Right kidney (tissue), 1 donor: ENCODE data around the gene CCDC57.

ENCODE experiments used
- DNase-seq: peaks from one replicate; pipeline ENCODE4 v3.0.0-alpha.2; 2016

CCDC57 gene

DNA sequence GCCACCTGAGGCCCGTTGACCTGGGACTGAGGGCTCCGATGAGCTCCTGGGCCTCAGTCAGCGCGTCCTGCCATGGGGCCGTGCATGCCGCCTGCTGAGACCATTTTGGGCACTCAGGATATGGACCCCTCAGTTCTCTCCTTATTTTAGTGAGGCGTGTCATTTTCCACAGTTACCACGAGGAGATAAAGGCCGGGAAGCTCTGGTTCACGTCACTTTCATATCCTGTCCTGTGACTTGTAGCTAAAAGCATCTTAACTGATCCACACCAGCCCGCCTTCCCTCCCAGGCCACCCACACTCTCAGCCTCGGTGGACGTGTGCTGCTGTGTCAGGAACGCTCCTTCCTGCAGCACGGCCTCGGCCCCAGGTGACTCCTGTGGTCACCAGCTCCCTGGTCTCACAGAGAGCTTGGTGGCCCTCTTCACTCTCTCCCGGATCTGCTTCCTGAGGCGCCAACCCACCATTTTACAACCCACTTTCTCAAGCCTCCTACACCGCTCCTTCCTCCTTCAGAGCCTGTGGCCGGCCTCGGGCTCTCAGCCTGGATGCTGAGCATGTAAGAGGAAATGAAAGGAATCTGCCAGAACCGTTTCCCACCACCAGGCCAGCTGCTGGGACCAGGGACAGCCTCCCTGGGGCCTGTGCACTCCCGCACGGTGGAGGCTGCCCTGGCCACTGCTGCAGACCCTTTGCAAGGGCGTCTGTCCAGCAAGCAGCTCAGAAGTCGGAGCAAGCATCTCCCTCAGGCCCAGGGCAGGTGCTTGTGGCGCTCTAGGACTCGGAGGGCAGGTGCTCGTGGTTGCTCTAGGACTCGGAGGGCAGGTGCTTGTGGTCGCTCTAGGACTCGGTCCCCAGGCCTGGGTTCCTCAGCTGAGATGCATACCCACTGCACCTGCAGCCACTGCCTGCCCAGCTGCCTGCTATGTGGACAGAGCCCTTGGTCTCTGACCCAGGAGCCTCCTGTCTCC lies 90.7 kb downstream of the CCDC57 start:
- DNase-seq: no peak

- no peak for DNase-seq
Observed at GRCh38 chr17:82121246-82121645, 91.4 kb downstream of the CCDC57 start.

GRCh38 chr17:82120148-82120547 lies 92.5 kb downstream of the CCDC57 start:
- DNase-seq: no peak

- DNase-seq: no peak
Observed at GRCh38 chr17:82118815-82119380, 93.7 kb downstream of the CCDC57 start.

DNA sequence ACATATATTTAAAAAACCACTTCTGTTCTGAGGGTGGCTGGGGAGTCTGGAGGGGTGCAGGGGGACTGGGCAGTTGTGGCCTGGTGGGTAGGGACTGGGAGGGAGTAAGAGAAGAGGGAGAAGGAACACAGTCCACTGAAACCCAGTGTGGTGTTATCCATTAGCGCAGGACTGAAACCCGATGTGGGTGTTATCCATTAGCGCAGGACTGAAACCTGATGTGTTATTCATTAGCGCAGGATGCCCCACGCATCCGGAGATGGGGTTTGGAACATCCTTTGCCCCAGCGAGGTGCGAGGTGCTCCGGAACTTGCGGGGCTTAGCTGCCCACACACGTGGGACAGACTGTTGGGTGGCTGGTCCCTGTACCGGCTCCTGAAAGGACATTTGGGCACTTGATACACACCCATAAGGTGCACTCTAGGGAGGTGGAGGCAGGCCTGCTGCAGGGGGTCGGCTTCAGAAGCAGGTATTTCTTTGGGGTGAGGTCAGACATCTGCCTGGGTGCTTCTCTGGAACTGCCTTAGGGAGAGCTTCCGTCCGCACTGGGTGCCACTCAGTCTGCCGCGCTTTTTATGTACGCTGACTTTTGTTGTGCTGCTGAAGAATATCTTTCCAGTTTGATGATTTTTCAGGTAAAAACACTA lies 94.4 kb downstream of the CCDC57 start:
- DNase-seq: no peak

DNA sequence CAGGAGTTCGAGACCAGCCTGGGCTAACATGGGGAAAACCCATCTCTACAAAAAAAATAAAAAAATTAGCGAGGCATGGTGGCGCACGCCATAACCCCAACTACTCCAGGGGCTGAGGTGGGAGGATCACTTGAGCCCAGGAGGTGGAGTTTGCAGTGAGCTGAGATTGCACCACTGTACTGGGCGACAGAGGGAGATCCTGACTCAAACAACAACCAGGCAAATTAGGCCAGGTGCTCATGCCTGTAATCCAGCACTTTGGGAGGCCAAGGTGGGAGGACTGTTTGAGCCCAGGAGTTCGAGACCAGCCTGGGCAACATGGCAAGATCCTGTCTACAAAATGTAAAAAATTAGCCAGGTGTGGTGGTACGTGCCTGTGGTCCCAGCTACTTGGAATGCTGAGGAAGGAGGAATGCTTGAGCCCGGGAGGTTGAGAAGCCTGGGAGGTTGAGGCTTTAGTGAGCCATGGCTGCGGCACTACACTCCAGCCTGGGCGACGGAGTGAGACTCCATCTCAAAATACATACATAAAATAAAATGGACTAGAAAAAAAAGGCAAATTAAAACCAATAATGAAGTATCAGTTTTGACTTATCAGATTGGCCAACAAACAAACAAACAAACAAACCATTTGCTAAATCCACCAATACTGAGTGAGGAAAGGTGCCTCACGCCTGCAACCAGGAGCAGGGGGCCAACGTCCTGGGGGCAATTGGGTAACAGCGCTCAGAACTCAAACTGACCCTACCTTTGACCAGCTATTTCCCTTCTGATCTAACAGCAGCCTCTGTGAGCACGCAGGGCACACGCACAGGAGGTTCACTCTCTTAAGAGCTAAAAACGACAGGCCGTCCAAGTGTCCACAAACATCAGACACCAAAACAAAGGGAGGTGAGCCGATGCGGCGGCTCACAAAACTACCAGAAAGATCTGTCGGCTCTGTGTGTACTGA lies 95.2 kb downstream of the CCDC57 start:
- DNase-seq: no peak

GRCh38 chr17:82116246-82116645 lies 96.4 kb downstream of the CCDC57 start:
- no peak for DNase-seq

DNA sequence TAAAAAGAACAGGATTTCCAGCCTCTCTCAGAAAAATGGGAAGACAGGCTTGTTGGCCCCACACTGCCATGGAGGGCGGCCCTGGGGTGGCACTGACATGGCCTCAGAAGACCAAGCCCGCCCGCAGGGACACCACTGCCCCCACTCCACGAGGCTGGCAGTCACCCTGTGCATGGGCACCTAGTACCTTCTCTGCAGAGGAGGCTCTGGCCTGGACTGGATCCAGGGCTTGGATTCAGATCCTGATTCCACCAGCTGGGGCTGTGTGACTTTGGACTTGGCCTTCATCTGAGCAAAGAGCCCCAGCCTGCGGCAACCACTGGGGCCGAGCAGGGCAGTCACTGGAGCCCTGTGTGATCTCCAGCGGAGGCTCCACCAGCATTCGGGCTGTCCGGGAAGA lies 97.8 kb downstream of the CCDC57 start:
- no peak for DNase-seq

DNA sequence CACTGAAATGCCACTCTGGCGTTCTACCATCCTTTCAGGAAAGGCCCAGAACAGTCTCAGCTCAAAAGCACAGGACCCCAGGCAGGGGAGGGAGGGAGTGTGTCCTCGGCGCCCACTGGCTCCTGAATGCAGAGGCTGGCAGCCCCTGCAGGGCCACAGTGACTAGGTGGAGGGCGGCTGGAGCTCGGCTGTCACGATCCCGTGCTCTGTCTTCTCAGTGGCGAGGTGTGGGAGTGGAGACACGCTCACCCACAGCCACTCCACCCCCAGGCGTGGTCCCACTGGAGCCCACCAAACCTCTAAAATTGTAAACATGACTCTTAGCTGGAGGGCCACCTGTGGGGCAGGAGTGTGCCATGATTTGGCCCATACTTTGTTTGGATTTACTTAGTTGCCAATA lies 98.2 kb downstream of the CCDC57 start:
- no peak for DNase-seq

GRCh38 chr17:82113941-82114340 lies 98.7 kb downstream of the CCDC57 start:
- no peak for DNase-seq

- DNase-seq: no peak
Observed at GRCh38 chr17:82113422-82113821, 99.2 kb downstream of the CCDC57 start.

- DNase-seq: no peak
Observed at GRCh38 chr17:82112914-82113311, 99.7 kb downstream of the CCDC57 start.

- DNase-seq: no peak
Observed at GRCh38 chr17:82112181-82112913, 100.3 kb downstream of the CCDC57 start.

GRCh38 chr17:82110298-82110697 lies 102.3 kb downstream of the CCDC57 start:
- no peak for DNase-seq

- no peak for DNase-seq
Observed at GRCh38 chr17:82108961-82109475, 103.6 kb downstream of the CCDC57 start.

DNA sequence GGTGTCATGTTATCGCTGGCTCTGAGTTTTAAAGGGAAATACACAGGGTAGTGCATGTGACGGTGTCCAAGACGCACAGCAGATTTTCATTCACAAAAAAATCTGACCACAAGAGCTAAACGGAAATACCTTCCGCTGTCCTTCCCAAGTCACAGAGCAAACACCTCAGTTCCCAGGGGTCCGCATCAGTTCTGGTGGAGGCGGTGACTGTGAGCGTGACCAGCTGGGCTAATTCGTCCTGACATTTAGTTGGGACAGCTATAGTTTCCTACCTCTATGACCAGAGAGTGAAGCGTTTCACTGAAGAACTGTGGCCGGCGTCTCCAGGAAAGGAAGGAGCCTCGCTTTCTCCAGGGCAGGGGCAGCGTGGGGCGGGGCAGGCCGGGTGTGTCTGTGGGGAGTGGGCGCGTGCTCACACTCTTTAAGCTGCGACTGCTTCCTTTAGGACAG lies 104.1 kb downstream of the CCDC57 start:
- peak; percentile 43 for DNase-seq

DNA sequence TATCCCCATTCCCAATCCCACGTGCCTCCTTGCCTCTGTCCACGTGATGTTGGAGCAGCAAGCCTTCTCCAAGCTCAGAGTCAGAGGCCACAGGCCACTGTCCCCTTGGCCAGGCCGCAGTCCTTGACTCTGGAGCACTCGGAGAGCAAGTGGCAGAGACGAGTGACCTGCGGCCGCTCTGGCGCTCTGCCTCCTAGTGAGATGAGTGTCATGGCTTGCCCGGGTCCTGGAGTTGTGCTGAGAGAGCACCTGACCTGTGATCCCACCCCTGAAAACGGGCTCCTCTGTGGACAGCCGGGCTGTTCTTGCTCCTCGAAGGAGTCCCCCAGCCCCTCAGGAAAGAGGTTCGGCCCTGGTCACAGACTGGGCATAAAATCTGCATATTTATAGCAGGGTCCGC lies 104.6 kb downstream of the CCDC57 start:
- no peak for DNase-seq

- DNase-seq: no peak
Observed at GRCh38 chr17:82107341-82107860, 105.2 kb downstream of the CCDC57 start.

DNA sequence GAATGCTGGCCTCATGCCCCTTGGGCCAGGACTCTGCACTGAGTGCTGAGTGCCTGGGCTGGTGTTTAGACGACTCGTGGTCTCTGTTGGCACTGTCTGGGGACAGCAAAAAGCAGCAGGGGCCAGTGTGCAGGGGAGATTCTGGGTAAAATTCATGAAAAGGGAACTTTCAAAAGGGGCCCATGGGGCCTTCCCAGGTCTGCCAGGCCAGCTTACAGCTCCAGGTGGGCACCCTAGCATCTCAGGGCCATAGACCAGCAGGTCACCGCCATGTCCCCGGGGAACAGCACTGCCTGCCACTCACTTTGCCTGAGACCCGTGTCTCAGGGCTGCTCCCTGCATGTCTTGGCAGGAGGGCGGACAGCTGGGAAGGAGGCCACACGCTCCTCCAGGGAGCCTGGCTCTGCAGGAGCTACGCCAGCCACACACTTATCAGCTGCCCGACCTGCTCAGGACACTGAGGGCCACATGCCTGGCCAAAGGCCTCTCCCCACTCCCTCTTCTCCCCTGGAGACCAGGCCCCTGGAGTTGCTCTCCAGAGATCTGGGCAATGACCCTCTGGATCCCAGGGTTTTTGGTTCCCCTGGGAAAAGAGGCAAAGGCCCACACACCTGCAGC lies 105.8 kb downstream of the CCDC57 start:
- no peak for DNase-seq
